Heart right ventricle (tissue), 16 donors: ENCODE results near the gene ZNF3. TPM values are rescaled to one million over a fixed set of nuclear protein-coding genes. Genes with fewer than 3 reads are reported as not detected.

Experiments used
- ATAC-seq, 8 donors: fragments of 200-7000 bp; cut with Tn5 transposase; one replicate each; pipeline ENCODE4 v1.9.1; 2020; ENCODE audit warnings: mild to moderate bottlenecking in 8 of 8, moderate library complexity in 8 of 8, moderate number of reproducible peaks in 1 of 8
- DNase-seq, 2 donors: peaks; one replicate each; pipeline ENCODE4 v3.0.0-alpha.2; 2020
- H3K27ac ChIP-seq, 10 donors: fragments of 200-600 bp; sonication (generic) in 2 of 10; one replicate each; pipeline versions ENCODE4 v1.5.0 to v1.8.0; 2020 to 2022; ENCODE audit warnings: mild to moderate bottlenecking in 3 of 10
- H3K27me3 ChIP-seq, 7 donors: fragments of 200-600 bp; one replicate each; pipeline ENCODE4 v1.8.0; 2021 to 2022; ENCODE audit warnings: mild to moderate bottlenecking in 2 of 7
- H3K36me3 ChIP-seq, 9 donors: fragments of 200-600 bp; sonication (generic) in 1 of 9; one replicate each; pipeline versions ENCODE4 v1.5.0 to v1.8.0; 2020 to 2022; ENCODE audit warnings: mild to moderate bottlenecking in 2 of 9
- H3K4me1 ChIP-seq, 9 donors: fragments of 200-600 bp; sonication (generic) in 1 of 9; one replicate each; pipeline versions ENCODE4 v1.5.0 to v1.8.0; 2020 to 2022; ENCODE audit warnings: mild to moderate bottlenecking in 4 of 9
- H3K4me3 ChIP-seq, 10 donors: fragments of 200-600 bp; sonication (generic) in 2 of 10; one replicate each; pipeline versions ENCODE4 v1.5.0 to v1.8.0; 2020 to 2022; ENCODE audit warnings: mild to moderate bottlenecking in 7 of 10, moderate library complexity in 2 of 10
- H3K9me3 ChIP-seq, 11 donors: fragments of 200-600 bp in 10 of 11; sonication (generic) in 2 of 11; one replicate each; pipeline versions ENCODE4 v1.5.0 to v1.8.0; 2013 to 2022; ENCODE audit warnings: mild to moderate bottlenecking in 2 of 11, control low read depth in 1 of 11, moderate library complexity in 1 of 11
- WGBS, 2 donors: extraction: QIAGEN DNeasy Blood & Tissue Kit; methylation state at CpG; one replicate each; pipeline ENCODE4 v1.1.7; 2013; ENCODE audit warnings: inconsistent platforms in 1 of 2; 5-methylcytosine and 5-hydroxymethylcytosine counted together
- intact Hi-C, 10 donors: fragments of 100-400 bp; cut with DNase I; formaldehyde crosslinking; loops; one replicate each; pipeline versions ENCODE4 v1.11.1 to v1.14.2; 2022
- polyA plus RNA-seq, 2 donors: library from polyadenylated mRNA; stranded (reverse); fragments of 200-250 nt; gene quantifications; one replicate each; pipeline ENCODE4 v1.2.3, GENCODE V29; 2013
- total RNA-seq, 10 donors: library from RNA; stranded (reverse); fragmentation: NEBNext Ultra II Directional in 3 of 10; extraction: Animal tissue kit (Norgen Biotek cat#: 25700) in 3 of 10; gene quantifications; one replicate each; pipeline versions ENCODE4 v1.2.1 to v1.2.4, GENCODE V29; 2021 to 2023
- TF ChIP-seq, protein P1 (sequence below), 9 donors: fragments of 200-600 bp; sonication (generic) in 2 of 9; IDR thresholded peaks; one replicate each; pipeline versions ENCODE4 v1.5.0 to v1.8.0; 2021 to 2022; ENCODE audit warnings: antibody characterized with exemption in 9 of 9, mild to moderate bottlenecking in 5 of 9, moderate library complexity in 1 of 9
- donor health status: Arrhythmogenic right ventricular cardiomyopathy.
- donor health status: ischemic (EF 13 %, LVEDD 7.1; RV severe dilation, severe dysfunction).
- donor health status: healthy with polysubstance abuse.
- donor health status: DM: no; HTN: yes; CAD: no.
- donor health status: DM: no; HTN: no; CAD: no.
- donor health status: ischemic (EF 25% LVEDD 6.9; RV normal size, moderate dysfunction).
- donor health status: ischemic (EF 25% LVEDD 5.7; RV mildly dilated, moderate dysfunction).
- donor health status: healthy.
- donor health status: DM: yes; HTN: yes; CAD: no.
- donor health status: Ischemic cardiomyopathy.
- donor health status: ischemic (EF 35%, LVEDD 5.7; RV mildly dilated, moderate dysfunction).
- donor health status: nonischemic (EF 11% LVEDD 7.7; RV severe dilation, severe dysfunction).
- donor health status: DM: yes; HTN: yes; CAD: no.
- donor health status: PGD.
- donor health status: ischemic (EF 29% LVEDD 5.4; RV normal size, mild dysfunction).
- donor health status: nonischemic (EF 23%, LVEDD 6.1; RV moderate dilation, normal function).

The ZNF3 gene
- total and polyA plus RNA-seq, 12 donors = 9.0 to 17.8 (median 15.3) TPM

DNA sequence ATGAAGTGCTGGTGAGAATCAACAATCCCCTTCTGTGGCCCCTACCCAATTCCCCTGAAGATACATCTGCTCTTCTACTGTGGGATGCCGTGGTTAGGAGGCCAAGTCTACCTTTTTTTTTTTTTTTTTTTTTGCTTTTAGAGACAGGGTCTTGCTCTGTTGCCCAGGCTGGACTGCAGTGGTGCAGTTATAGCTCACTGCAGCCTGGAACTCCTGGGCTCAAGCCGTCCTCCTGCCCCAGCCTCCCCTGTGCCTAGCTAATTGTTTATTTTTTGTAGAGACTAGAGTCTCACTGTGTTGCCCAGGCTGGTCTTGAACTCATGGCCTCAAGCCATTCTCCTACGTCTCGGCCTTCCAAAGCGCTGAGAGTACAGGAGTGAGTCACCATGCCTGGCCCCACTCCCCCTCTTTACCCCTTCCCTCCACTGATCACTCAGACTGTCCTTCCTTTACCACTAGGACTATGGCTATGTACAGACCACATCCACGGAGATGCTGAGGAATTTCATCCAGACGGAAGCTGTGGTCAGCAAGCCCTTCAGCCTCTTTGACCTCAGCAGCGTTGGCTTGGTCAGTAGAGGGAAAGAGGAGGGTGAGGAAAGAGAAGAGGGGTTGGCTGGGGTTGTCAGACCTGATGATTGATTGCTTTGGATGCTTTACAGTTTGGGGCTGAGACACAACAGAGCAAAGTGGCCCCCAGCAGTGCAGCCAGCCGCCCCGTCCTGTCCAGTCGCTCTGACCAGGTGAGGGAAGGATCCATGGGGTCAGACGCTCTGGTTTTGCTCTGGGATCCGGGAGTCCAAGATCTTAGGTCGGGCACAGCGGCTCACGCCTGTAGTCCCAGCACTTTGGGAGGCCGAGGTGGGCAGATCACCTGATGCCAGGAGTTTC, 21.7 kb upstream of the ZNF3 start:
- WGBS, 2 donors = 89 to 90% methylated on average over 17 of the region's 17 CpGs
- Histone ChIP-seq H3K27me3 (no peaks in the 10 kb centered on the region), H3K4me1 (peaks cover 3 to 32% (median 26%) of the 10 kb centered on the region in 9 donors), H3K36me3 (peaks cover 0 to 69% (median 26%) of the 10 kb centered on the region in 9 donors), H3K27ac (no peak overlapping the region), H3K4me3 (no peak overlapping the region), H3K9me3 (no peaks in the 10 kb centered on the region)
- ATAC-seq = no peak
- intact Hi-C loops = no loop called here
- DNase-seq = no peak
- TF ChIP-seq, protein P1, sequence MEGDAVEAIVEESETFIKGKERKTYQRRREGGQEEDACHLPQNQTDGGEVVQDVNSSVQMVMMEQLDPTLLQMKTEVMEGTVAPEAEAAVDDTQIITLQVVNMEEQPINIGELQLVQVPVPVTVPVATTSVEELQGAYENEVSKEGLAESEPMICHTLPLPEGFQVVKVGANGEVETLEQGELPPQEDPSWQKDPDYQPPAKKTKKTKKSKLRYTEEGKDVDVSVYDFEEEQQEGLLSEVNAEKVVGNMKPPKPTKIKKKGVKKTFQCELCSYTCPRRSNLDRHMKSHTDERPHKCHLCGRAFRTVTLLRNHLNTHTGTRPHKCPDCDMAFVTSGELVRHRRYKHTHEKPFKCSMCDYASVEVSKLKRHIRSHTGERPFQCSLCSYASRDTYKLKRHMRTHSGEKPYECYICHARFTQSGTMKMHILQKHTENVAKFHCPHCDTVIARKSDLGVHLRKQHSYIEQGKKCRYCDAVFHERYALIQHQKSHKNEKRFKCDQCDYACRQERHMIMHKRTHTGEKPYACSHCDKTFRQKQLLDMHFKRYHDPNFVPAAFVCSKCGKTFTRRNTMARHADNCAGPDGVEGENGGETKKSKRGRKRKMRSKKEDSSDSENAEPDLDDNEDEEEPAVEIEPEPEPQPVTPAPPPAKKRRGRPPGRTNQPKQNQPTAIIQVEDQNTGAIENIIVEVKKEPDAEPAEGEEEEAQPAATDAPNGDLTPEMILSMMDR (IDR thresholded peaks at IDR 0.05) = no peak

DNA sequence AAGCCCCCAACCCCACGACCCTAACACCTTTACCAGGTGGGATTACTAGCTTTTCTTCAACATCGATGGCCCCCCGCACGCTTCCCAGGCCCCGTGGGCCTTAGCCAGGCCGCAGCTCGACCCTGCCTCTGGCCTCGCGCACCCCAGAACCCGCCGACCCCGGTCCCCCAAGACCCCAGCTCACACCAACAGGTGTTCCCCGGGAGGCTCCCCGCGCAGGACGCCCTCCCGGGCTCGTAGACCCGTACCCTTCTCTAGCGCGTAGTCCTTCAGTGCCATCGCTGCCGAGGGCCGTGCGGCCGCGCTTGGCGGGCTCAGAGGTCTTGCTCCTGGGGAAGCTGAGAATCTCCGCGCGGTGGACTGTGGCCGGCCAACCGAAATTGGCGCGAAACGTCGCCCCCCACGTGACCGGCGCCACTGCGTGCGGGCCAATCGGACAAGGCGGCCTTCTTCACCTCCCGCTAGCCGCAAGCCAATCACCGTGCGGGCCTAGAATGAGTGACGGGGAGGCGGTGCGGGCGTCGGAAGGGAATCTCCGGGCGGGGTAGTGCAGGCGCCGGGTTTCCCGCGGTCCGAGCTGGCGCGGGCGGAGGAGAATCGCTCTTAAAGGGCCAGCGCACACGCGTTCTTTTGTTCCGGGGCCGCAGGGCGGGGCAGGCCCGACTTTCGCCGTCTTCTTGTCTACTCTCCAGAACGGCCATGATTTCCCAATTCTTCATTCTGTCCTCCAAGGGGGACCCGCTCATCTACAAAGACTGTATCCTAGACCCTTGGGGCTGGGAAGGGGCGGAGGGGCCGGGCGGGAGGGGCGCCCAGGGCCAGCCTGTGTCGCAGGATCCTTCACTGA, 19.7 kb upstream of the ZNF3 start, which contains the start of the genes AP4M1 and MCM7:
TSS of gene AP4M1 (plus strand) at position 628 of the 847 bp plus-strand sequence. CDS start at position 700, 72 bp downstream.
TSS of gene MCM7 (minus strand) at position 382 of the 847 bp plus-strand sequence. CDS start at position 279, 103 bp downstream.
- intact Hi-C loops = loop anchor here in 4 of 10 donors (1.0 to 2.0 kb wide), 3 partner anchors 18 to 52 kb away; partner anchors contain the start of genes CNPY4 (in 3 of the 4), TAF6 (in 3 of the 4) and ZSCAN21 (in 3 of the 4)
- H3K27ac ChIP-seq = peak within 1 kb of the TSS; percentile 81 to 97 (median 93)
- peak within 1 kb of the TSS; percentile 57 to 89 (median 78) for H3K4me3 ChIP-seq
- WGBS, 2 donors = 0 to 1% methylated on average over 79 to 80 of the region's 80 CpGs
- no peaks in the 10 kb centered on the region for H3K27me3 ChIP-seq
- H3K4me1 ChIP-seq = peaks cover 3 to 32% (median 26%) of the 10 kb centered on the region in 9 donors
- TF ChIP-seq, protein P1 (IDR thresholded peaks at IDR 0.05) = no peak
- ATAC-seq (peak; percentile 94 to 97 (median 96)), DNase-seq (peak; percentile 99)
- H3K9me3 ChIP-seq = no peaks in the 10 kb centered on the region
- H3K36me3 ChIP-seq = peaks cover 0 to 69% (median 43%) of the 10 kb centered on the region in 9 donors

DNA sequence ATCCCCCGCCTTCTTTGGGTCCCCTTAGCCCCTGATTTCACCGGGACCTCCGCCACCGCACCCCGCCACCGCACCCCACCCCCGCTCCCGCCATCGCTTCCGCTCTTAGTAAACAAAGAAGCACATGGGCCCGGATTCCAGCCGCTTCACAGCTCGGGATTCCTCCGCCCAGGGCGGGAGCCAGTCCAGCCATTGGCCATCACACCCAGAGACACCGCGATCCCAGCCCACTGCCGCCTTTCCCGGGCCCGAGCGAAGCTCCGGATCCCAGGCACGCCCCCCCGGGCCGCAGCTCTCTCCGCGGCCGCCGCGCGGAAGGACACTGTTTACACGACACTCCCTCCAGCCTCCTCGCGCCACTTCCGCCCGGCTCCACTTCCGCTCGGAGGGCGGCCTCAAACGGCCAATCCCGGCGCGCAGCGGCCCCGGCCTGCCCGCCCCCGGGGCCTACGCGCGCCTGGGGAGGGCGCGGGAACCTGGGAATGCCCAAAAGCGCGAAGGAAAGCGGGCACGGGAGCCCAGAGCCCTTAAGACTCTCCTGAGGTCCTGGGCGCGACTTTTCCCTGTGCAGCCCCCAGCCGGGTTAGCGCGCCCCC, 19.0 kb upstream of the ZNF3 start:
- peak; percentile 88 to 95 (median 93) for ATAC-seq
- Histone ChIP-seq H3K27me3 (no peaks in the 10 kb centered on the region), H3K9me3 (no peaks in the 10 kb centered on the region), H3K4me3 (peak overlapping the region; percentile 57 to 89 (median 78)), H3K36me3 (peaks cover 0 to 69% (median 43%) of the 10 kb centered on the region in 9 donors), H3K27ac (peak overlapping the region; percentile 81 to 97 (median 93)), H3K4me1 (peaks cover 3 to 32% (median 26%) of the 10 kb centered on the region in 9 donors)
- peak; percentile 93 to 95 for DNase-seq
- intact Hi-C loops = loop anchor here in 4 of 10 donors (1.0 to 2.0 kb wide), 3 partner anchors 18 to 52 kb away; partner anchors contain the start of genes CNPY4 (in 3 of the 4), TAF6 (in 3 of the 4) and ZSCAN21 (in 3 of the 4)
- TF ChIP-seq, protein P1 (IDR thresholded peaks at IDR 0.05) = no peak
- WGBS, 2 donors = 0% methylated on average over 58 to 61 of the region's 61 CpGs
